Ecto neural progenitor cell (in vitro differentiated cells): ENCODE results near the gene SIGLEC11.

Source experiments
- DNase-seq: peaks from one replicate; pipeline ENCODE4 v3.0.0-alpha.2; 2018; ENCODE audit warnings: low spot score

The SIGLEC11 gene

GRCh38 chr19:49906879-49907564 lies 54.0 kb downstream of the SIGLEC11 start:
- no peak for DNase-seq

DNA sequence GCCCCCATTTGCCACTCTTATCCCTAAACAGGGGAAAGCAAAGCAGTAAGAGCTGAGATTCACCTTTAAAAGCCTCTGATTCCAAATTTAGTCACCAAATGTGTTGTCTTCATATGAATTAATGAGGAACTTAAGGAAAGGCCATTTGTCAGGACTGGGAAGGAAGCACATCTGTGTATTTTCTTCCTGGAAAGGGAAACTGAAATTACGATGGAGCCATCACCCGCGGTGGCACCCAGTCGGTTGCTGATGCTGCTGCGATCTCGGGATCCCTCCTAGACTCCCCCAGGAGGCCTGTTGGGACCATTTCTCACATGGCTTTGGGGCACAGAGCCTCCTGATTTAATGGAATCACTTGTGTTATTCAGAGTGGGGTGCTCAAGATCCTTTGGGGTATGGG lies 56.8 kb downstream of the SIGLEC11 start:
- DNase-seq: no peak
